ENCODE results near the gene PLXNA1. TPM values are rescaled to one million over a fixed set of nuclear protein-coding genes. Genes with fewer than 3 reads are reported as not detected.

Gene PLXNA1
- total and polyA plus RNA-seq, 8 donors: 6.4 to 20.0 (median 8.5) TPM

DNA sequence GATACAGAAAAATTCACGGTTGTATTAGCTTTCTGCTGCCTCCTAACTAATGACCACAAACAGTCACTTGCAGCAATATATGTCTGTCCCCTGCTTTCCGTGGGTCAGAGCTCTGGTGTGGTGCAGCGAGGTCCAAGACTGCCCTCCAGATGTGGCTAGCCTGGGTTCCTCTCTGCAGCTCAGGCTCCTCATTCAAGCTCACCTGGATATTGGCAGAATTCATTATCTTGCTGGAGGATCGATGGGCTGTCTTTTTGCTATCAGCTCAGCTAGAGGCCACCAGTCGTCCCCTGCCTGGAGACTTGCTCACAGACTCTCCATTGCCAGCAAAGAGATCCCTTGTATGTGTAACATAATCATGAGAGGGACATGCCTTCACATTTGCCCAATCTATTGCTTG is 12.8 kb upstream of the PLXNA1 start:
- H3K27ac ChIP-seq: no peak overlapping the region
- no peak overlapping the region for H3K4me3 ChIP-seq
- no peak for ATAC-seq
- no peaks in the 10 kb centered on the region for H3K27me3 ChIP-seq
- no peak for DNase-seq
- no peaks in the 10 kb centered on the region for H3K36me3 ChIP-seq
- 58 to 60% methylated on average over 5 of the region's 5 CpGs for WGBS, 2 donors
- no peak for FAIRE-seq
- TF ChIP-seq, protein P1, sequence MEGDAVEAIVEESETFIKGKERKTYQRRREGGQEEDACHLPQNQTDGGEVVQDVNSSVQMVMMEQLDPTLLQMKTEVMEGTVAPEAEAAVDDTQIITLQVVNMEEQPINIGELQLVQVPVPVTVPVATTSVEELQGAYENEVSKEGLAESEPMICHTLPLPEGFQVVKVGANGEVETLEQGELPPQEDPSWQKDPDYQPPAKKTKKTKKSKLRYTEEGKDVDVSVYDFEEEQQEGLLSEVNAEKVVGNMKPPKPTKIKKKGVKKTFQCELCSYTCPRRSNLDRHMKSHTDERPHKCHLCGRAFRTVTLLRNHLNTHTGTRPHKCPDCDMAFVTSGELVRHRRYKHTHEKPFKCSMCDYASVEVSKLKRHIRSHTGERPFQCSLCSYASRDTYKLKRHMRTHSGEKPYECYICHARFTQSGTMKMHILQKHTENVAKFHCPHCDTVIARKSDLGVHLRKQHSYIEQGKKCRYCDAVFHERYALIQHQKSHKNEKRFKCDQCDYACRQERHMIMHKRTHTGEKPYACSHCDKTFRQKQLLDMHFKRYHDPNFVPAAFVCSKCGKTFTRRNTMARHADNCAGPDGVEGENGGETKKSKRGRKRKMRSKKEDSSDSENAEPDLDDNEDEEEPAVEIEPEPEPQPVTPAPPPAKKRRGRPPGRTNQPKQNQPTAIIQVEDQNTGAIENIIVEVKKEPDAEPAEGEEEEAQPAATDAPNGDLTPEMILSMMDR (IDR thresholded peaks at IDR 0.05): no peak
- intact Hi-C loops (cut with DNase I): loop anchor here in 1 of 3 donors (10.0 kb wide), 1 partner anchor 485 kb away; no protein-coding TSS in a partner anchor
- H3K9me3 ChIP-seq: no peaks in the 10 kb centered on the region
- H3K4me1 ChIP-seq: no peaks in the 10 kb centered on the region

DNA sequence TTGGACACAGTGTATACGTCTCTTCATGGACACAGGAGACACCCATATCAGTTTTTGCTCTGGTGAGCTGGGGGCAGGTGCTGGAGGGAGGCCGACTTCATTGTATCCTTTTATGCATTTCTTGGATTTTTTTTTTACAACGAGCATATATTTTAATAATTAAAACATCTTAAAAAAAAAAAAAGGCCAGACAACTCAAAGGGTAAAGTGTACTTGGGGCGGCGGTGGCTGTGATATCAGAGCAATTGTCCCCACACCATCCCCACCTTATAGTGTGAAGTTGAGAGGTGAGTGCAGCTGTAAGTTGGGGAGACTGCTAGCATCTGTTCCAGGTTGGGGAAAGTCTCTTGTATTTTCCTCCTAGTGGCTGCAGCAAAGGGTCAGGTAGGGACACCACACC is 12.0 kb upstream of the PLXNA1 start:
- Histone ChIP-seq H3K4me1 (no peaks in the 10 kb centered on the region), H3K9me3 (no peaks in the 10 kb centered on the region), H3K4me3 (no peak overlapping the region), H3K36me3 (no peaks in the 10 kb centered on the region), H3K27ac (no peak overlapping the region), H3K27me3 (no peaks in the 10 kb centered on the region)
- TF ChIP-seq, protein P1 (IDR thresholded peaks at IDR 0.05): no peak
- 74 to 82% methylated on average over 5 of the region's 5 CpGs for WGBS, 2 donors
- DNase-seq (no peak), ATAC-seq (no peak), FAIRE-seq (no peak)
- intact Hi-C loops (cut with DNase I): loop anchor here in 1 of 3 donors (10.0 kb wide), 1 partner anchor 484 kb away; no protein-coding TSS in a partner anchor

DNA sequence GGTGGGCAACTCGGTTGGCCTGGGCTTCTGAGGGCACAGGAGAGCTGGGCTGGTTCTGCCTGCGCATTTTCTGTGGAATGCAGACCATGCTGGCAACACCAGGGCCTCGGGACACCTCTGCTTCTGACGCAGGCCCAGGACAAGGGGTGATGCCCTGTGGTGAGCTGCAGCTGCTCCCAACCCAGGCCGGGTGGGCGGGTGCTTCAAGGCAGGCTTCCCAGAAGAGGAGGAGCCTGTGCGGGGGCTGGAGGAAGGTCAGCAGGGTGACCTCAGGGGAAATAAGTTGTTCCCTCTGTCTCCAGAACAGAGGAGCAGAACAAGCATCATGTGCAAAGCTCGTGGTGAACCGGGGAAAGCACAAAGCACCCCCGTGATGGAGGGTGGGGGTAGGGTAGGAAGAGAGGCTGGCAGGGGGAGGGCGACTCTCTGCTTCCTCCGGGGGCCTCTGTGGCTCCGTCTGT is 11.0 kb upstream of the PLXNA1 start:
- TF ChIP-seq, protein P1 (IDR thresholded peaks at IDR 0.05): no peak
- no peaks in the 10 kb centered on the region for H3K36me3 ChIP-seq
- H3K9me3 ChIP-seq: no peaks in the 10 kb centered on the region
- WGBS, 2 donors: 45 to 48% methylated on average over 13 of the region's 13 CpGs
- intact Hi-C loops (cut with DNase I): loop anchor here in 1 of 3 donors (10.0 kb wide), 1 partner anchor 483 kb away; no protein-coding TSS in a partner anchor
- DNase-seq: peak in 2 of 6 donors; percentile 49 to 75
- H3K27me3 ChIP-seq: no peaks in the 10 kb centered on the region
- H3K4me1 ChIP-seq: no peaks in the 10 kb centered on the region
- H3K4me3 ChIP-seq: no peak overlapping the region
- peak overlapping the region in 1 of 4 donors; percentile 55 for H3K27ac ChIP-seq
- peak in 3 of 4 donors; percentile 41 to 89 (median 88) for ATAC-seq
- FAIRE-seq: no peak

DNA sequence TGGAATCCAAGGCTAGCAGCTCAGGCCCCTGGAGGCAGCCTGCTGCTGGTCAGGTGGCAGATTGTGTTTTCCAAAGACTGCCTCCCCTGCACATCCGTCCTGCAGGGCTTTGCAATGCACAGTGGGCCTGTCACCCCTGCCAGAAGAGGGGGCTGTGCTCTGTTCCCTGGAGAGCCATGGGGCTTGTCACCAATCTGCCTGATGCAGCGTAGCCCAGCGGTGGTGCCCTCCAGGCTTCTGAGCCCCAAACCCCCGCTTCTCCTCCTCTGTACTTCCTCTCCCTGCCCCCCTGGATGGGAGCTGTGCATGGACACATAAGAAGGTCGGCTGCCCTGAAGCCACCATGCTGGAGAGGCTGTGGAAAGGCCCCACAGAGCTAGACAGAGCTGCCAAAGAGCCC is 10.0 kb upstream of the PLXNA1 start:
- Histone ChIP-seq H3K4me1 (no peaks in the 10 kb centered on the region), H3K36me3 (no peaks in the 10 kb centered on the region), H3K27me3 (no peaks in the 10 kb centered on the region), H3K27ac (no peak overlapping the region), H3K4me3 (no peak overlapping the region), H3K9me3 (no peaks in the 10 kb centered on the region)
- DNase-seq (peak in 1 of 6 donors; percentile 45), FAIRE-seq (no peak), ATAC-seq (no peak)
- intact Hi-C loops (cut with DNase I): loop anchor here in 1 of 3 donors (10.0 kb wide), 1 partner anchor 482 kb away; no protein-coding TSS in a partner anchor
- WGBS, 2 donors: 81 to 89% methylated on average over 5 of the region's 5 CpGs
- TF ChIP-seq, protein P1 (IDR thresholded peaks at IDR 0.05): no peak

DNA sequence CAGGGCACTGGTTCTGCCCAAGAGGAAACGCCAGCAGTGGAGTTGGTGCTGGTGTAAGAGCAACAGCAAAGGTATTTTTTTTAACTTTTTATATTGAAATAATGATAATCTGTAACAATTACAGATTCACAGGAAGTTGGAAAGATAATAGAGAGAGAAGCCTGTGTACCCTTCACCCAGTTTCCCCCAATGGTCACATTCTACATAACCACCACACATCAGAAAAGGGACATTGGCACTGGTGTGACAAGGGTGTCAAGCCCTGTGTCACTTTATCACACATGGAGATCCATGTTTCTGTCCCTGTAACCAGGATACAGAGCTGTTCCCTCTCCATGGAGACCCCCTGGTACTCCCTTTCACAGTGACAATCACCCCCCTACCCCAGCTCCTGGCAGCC is 9.1 kb upstream of the PLXNA1 start:
- Histone ChIP-seq H3K4me1 (no peaks in the 10 kb centered on the region), H3K27ac (no peak overlapping the region), H3K4me3 (no peak overlapping the region), H3K9me3 (no peaks in the 10 kb centered on the region), H3K36me3 (no peaks in the 10 kb centered on the region), H3K27me3 (no peaks in the 10 kb centered on the region)
- TF ChIP-seq, protein P1 (IDR thresholded peaks at IDR 0.05): no peak
- intact Hi-C loops (cut with DNase I): loop anchor here in 1 of 3 donors (10.0 kb wide), 1 partner anchor 481 kb away; no protein-coding TSS in a partner anchor
- no peak for FAIRE-seq
- DNase-seq: no peak
- no peak for ATAC-seq
- WGBS, 2 donors: 83 to 96% methylated on average over 1 of the region's 1 CpG
